Activated CD4-positive, alpha-beta T cell treated with anti-CD3 and anti-CD28 coated beads, Interleukin-2, amount 50 U/mL, for 1 hour (primary cell): Measurements from ENCODE around the gene ZSWIM6.

Experiments used
- DNase-seq: peaks from one replicate; pipeline ENCODE4 v3.0.0-alpha.2; 2020

ZSWIM6 gene

DNA sequence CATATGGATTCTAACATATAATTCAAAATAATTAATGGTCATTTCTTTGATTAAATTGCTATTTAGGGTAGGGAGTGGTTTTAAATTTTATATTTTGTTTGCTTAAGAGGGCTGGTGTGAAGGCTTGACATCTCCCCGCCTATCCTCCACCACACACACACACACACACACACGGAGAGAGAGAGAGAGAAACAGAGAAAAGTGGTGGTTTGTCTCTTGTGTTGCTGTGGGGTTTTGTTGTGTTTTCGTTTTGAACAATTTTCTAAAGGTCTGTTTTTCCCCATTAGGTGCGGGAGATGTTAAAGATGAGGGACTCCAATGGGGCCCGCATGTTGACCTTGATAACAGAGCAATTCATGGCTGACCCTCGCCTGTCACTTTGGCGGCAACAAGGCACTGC, 161.9 kb downstream of the ZSWIM6 start:
- DNase-seq = no peak

DNA sequence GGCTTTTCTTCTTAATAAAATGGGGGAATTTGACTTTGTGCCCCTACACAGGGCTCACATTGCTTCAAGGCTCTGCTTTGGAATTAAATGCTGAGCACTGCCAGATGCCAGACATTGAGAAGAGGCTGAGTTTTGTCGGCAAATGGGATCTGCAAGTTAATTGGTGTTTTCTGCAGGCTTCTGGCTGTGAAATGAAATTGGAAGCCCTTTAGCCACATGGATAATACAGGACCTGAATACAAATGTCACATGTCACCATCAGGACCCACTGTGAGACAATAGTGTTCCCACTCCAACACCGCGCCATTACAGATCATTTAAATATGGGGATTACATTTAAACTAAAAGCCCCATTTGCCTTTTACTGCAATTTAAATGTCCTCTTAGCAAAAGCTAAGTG, 164.4 kb downstream of the ZSWIM6 start:
- DNase-seq = no peak

DNA sequence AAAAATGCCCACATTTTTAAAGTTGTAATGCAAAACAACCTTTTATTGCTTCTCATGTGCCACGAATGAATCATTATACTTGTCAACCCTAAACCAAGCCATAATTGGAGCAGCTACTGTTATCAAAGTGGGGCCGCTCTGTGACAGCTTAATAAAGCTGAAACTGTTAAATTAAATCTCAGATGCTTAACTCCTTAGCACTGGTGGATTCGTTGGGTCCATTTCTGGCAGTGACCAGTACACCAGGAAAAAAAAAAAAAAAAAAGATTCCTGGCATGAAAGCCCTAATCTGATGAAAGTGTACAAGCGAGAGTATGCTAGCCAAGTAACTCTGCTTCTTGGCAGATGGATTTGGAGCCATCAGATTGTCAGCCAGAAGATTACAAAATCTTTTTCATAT, 164.8 kb downstream of the ZSWIM6 start:
- no peak for DNase-seq

- no peak for DNase-seq
Observed at GRCh38 chr5:61498121-61498520, 166.1 kb downstream of the ZSWIM6 start.

- DNase-seq = no peak
Observed at GRCh38 chr5:61501971-61502370, 169.9 kb downstream of the ZSWIM6 start.

GRCh38 chr5:61504143-61504770, 172.2 kb downstream of the ZSWIM6 start:
- DNase-seq = no peak

- DNase-seq = no peak
Observed at GRCh38 chr5:61505281-61505680, 173.2 kb downstream of the ZSWIM6 start.

GRCh38 chr5:61507232-61507631, 175.2 kb downstream of the ZSWIM6 start:
- no peak for DNase-seq

GRCh38 chr5:61516946-61517345, 184.9 kb downstream of the ZSWIM6 start:
- DNase-seq = no peak

GRCh38 chr5:61519728-61520277, 187.7 kb downstream of the ZSWIM6 start:
- DNase-seq = no peak

- DNase-seq = no peak
Observed at GRCh38 chr5:61523073-61523472, 191.0 kb downstream of the ZSWIM6 start.

DNA sequence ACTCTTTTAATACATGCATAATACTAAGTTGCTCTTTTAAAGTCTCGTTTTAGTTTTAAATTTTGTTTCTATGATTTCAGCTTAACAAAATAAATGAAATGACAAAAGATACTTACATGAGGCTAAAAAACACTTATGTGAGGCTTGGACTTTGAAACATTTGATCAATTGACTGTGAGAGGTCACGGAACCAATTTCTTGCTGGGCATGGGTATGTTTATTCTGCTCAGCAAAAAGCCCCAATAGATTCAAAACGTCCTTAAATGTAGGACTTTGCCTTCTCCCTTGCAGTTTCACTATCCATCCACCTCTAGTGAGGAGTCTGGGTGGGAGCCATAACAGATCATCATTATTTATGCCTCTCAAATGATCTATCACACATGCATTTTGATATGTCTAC, 191.9 kb downstream of the ZSWIM6 start:
- DNase-seq = no peak

- DNase-seq = no peak
Observed at GRCh38 chr5:61525512-61526206, 193.6 kb downstream of the ZSWIM6 start.

GRCh38 chr5:61526207-61526519, 194.1 kb downstream of the ZSWIM6 start:
- no peak for DNase-seq

DNA sequence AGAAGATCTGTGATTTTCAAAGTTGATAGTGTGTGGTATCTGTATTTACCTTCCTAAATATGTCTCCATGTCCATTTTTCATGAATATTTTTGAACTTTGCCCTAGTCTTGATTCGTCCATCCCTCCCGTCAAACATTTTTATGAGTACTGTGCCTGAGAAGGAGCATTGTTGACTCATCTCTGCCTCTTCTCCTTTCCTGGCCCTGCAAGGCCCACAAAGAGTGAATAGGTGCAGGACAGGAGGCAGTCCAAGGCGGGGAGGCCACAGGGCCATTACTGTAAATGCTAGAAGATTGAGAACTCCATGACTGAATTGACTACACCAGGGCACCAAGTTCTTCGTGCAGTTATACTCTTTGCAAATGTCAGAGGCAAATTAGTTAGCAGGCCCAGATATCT, 200.9 kb downstream of the ZSWIM6 start:
- no peak for DNase-seq

DNA sequence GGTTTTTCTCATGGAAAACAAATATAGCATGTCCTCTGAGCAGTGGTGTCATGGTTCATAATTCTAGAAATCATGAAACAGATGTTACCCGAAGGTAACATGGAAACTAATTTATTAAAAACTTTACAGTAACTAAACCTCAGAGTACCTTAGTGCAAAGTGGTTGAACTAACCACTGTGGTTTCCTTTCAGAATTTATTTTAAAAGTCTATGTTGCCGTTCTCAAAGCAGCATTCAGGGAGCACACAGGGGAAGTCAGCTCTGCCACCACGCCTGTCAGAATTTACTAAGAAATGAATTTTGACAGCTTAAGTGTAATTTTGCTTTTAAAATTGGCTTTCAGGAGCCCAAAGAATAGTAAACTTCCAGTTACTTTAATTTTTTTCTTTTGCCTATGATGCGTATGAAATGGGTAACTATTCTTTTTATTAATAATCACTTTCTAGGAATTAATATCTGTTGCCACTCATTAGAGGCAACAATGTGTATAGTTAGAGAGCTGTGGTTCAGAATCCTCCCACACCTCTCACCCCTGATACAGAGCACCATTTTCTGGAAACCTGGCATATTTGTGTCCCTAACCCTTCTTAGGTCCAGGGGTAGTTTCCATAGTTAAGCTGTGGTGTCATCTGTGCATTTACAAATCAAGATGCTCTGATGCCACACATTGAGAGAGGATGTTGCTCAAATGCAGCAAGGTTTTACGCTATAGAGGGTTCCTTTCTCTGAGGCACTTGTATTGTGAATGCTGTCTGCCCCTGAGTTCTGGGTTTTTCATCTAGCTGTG, 202.6 kb downstream of the ZSWIM6 start:
- no peak for DNase-seq

GRCh38 chr5:61535828-61536227, 203.8 kb downstream of the ZSWIM6 start:
- no peak for DNase-seq

DNA sequence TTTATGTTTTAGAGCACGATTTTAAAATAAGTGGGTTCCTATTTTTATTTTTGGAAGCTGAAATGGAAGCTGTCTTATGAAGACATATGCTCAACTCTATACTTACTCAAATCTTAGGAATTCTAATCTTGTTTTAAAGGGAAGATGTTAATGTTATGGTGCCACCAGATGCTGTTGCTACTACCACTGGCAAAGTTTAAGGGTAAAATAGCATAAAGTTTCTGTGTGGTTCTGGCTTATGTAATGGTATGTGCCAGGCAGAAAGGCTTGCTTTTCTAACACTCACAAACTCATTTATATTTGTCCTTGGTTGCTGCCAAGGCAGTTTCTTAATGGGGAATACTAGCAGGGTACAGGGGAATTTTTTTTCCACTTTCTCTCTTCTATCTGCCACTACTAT, 204.9 kb downstream of the ZSWIM6 start:
- no peak for DNase-seq

- no peak for DNase-seq
Observed at GRCh38 chr5:61538722-61539501, 206.9 kb downstream of the ZSWIM6 start.

GRCh38 chr5:61549530-61549929, 217.5 kb downstream of the ZSWIM6 start:
- no peak for DNase-seq

DNA sequence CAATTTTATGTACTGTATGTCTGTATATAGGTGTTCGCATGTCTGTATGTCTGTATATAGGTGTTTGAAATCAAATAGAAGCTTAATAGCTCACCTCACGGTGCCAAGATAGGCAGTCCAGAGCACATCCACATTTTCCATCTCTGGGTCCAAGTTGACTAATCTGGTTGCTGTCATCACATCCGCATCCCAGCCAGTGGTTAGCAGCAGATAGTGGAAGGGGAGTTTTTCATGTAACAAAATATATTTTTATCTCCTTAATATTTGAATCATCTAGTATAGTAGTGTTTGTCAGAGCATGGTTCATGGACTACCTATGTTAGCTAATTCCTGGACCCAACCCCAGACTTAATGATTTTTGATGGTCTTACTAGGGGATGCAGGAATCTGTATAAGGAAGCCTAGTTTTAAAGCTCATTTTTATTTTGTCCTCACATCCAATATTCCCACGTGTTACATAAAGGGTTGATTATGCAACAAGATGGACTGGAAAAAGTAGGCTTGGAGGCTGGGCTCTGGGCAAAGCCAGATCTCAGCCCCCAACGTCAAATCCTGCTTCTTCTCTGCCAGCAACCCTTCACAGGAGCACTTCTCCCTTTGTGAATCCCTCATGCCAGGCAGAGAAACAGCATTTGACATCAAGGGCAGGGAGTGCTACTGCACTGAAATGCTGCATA, 219.7 kb downstream of the ZSWIM6 start:
- no peak for DNase-seq

GRCh38 chr5:61559146-61559545, 227.1 kb downstream of the ZSWIM6 start:
- no peak for DNase-seq

DNA sequence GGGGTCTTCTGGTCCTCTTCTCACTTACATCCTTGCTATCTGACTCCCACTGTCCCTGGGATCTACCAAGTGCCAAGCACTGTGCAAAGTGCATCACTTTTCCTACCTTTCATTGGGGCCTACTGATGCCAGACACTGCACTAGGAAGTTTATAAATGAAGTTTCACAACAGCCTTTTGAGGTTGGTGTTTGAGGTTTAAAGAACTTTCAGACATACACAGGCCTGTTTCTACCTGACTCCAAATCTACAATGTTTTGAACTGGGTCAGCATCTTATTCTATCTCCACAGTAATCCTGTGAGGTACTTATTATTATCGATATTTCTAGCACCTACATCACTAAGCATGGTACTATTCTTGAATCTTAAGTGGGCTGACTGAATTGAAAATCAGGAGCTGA, 227.7 kb downstream of the ZSWIM6 start:
- no peak for DNase-seq
